Panc1 (cell line): Measurements from ENCODE around the gene MCM8. TPM values are rescaled to one million over a fixed set of nuclear protein-coding genes. Genes with fewer than 3 reads are reported as not detected.

ENCODE experiments used
- ATAC-seq: fragments of 200-7000 bp; cut with Tn5 transposase; 2 replicates; pipeline ENCODE4 v1.9.1; 2020; ENCODE audit warnings: mild to moderate bottlenecking, moderate library complexity
- BruUV-seq: library from RNA; stranded (reverse); fragments of 400-500 nt; replicated peaks from 2 replicates; lab custom pipeline; 2021; lab: Mats Ljungman, UMichigan
- CTCF ChIA-PET: fragments of 300-600 bp; sonication (Branson Sonifier 250); formaldehyde crosslinking; loops from one replicate; lab custom pipeline; 2022; ENCODE audit warnings: antibody characterized with exemption; lab: Charles Lee
- POLR2A ChIA-PET: fragments of 300-600 bp; sonication (Branson Sonifier 250); formaldehyde crosslinking; loops from one replicate; lab custom pipeline; 2022; ENCODE audit warnings: antibody characterized with exemption; lab: Charles Lee
- DNase-seq: peaks from one replicate; pipeline ENCODE4 v3.0.0-alpha.2; 2010; ENCODE audit warnings: low read depth, low spot score
- H3K27ac ChIP-seq: 2 replicates; pipeline ENCODE4 v1.5.1; 2011; ENCODE audit warnings: mild to moderate bottlenecking, low read length, inconsistent platforms
- H3K27me3 ChIP-seq: fragments of 200-500 bp; sonication (Bioruptor generic); 2 replicates; pipeline ENCODE4 v1.6.0; 2014; ENCODE audit warnings: low read length, inconsistent platforms; ENCODE audit not compliant: control insufficient read depth, insufficient read depth
- H3K36me3 ChIP-seq: fragments of 200-500 bp; sonication (Bioruptor generic); 2 replicates; pipeline ENCODE4 v1.5.1; 2014; ENCODE audit warnings: inconsistent platforms, mild to moderate bottlenecking, low read length, moderate library complexity; ENCODE audit not compliant: control insufficient read depth, insufficient read depth
- H3K4me1 ChIP-seq: 2 replicates; pipeline ENCODE4 v1.5.1; 2011; ENCODE audit warnings: inconsistent platforms, mild to moderate bottlenecking, low read length, moderate library complexity; ENCODE audit not compliant: control insufficient read depth, insufficient read depth
- H3K4me3 ChIP-seq, 2 experiments: 2 replicates each; pipeline ENCODE4 v1.5.1; 2011 to 2012; ENCODE audit warnings: low read depth in 2 of 2, low read length in 2 of 2, mild to moderate bottlenecking in 2 of 2, inconsistent platforms in 1 of 2, moderate library complexity in 1 of 2
- H3K9me3 ChIP-seq: fragments of 200-500 bp; sonication (Bioruptor generic); 2 replicates; pipeline ENCODE4 v1.5.1; 2014; ENCODE audit warnings: low read depth, mild to moderate bottlenecking, inconsistent platforms, low read length, moderate library complexity; ENCODE audit not compliant: control insufficient read depth, insufficient read depth
- CTCF ChIP-seq: fragments of 450-650 bp; IDR thresholded peaks from 2 replicates; pipeline ENCODE4 v1.5.1; 2017; ENCODE audit warnings: mild to moderate bottlenecking
- POLR2AphosphoS5 ChIP-seq: IDR thresholded peaks from 2 replicates; pipeline ENCODE4 v1.6.1; 2012; ENCODE audit warnings: mild to moderate bottlenecking, low read depth, low read length, moderate library complexity
- REST ChIP-seq, 2 experiments: IDR thresholded peaks; 2 replicates each; pipeline ENCODE4 v1.6.1; 2011 to 2012; ENCODE audit warnings: low read depth in 2 of 2, control low read depth in 1 of 2, low read length in 1 of 2, mild to moderate bottlenecking in 1 of 2, moderate library complexity in 1 of 2; ENCODE audit not compliant: insufficient read depth in 1 of 2
- SIN3A ChIP-seq: IDR thresholded peaks from 2 replicates; pipeline ENCODE4 v1.6.1; 2012; ENCODE audit warnings: low read depth, mild to moderate bottlenecking, low read length, moderate library complexity, borderline replicate concordance; ENCODE audit not compliant: insufficient read depth
- TCF7L2 ChIP-seq: IDR thresholded peaks from 2 replicates; pipeline ENCODE4 v1.6.1; 2011; ENCODE audit warnings: mild to moderate bottlenecking, low read depth, low read length, inconsistent platforms
- in situ Hi-C: cut with HindIII; loops from 2 replicates; pipeline ENCODE4 v1.10.0; 2016; ENCODE audit warnings: low sequenced_read_pairs, low pct_unique_long_range_greater_than_20kb
- intact Hi-C: fragments of 100-400 bp; cut with micrococcal nuclease; formaldehyde crosslinking; loops from one replicate; pipeline ENCODE4 v1.10.0; 2022; ENCODE audit not compliant: unreplicated experiment
- total RNA-seq: library from RNA; stranded (reverse); gene quantifications from one replicate; pipeline ENCODE4 v1.2.1, GENCODE V29; 2021; ENCODE audit not compliant: unreplicated experiment

The MCM8 gene
- total RNA-seq, 1 experiment from 2014 or later: 28.3 TPM

GRCh38 chr20:5908981-5909380 lies 41.5 kb upstream of the MCM8 start:
- no TSS peak for BruUV-seq
- H3K4me1 ChIP-seq: no peaks in the 10 kb centered on the region
- CTCF ChIA-PET: no interaction called here
- ATAC-seq (no peak), DNase-seq (no peak)
- in situ Hi-C loops: no loop called here
- H3K9me3 ChIP-seq: no peaks in the 10 kb centered on the region
- no peaks in the 10 kb centered on the region for H3K36me3 ChIP-seq
- intact Hi-C loops: no loop called here
- TF ChIP-seq SIN3A: no peak
- no peak for TF ChIP-seq CTCF
- TF ChIP-seq POLR2AphosphoS5: no peak
- TF ChIP-seq REST (IDR thresholded peaks at IDR 0.05; ENCODE audit: insufficient read depth in 1 of 2, low read depth in 2 of 2, low read length in 1 of 2): no peak
- TF ChIP-seq TCF7L2: no peak
- POLR2A ChIA-PET: no interaction called here
- peaks cover 29% of the 10 kb centered on the region; the same call in 1 of the 2 replicates for H3K27me3 ChIP-seq
- H3K27ac ChIP-seq: no peak overlapping the region
- no peak overlapping the region for H3K4me3 ChIP-seq

- H3K9me3 ChIP-seq: no peaks in the 10 kb centered on the region
- ATAC-seq: no peak
- ChIA-PET POLR2A (no interaction called here), CTCF (no interaction called here)
- in situ Hi-C loops (no loop called here), intact Hi-C loops (no loop called here)
- BruUV-seq: no TSS peak
- H3K4me1 ChIP-seq: no peaks in the 10 kb centered on the region
- peaks cover 29% of the 10 kb centered on the region; the same call in 1 of the 2 replicates for H3K27me3 ChIP-seq
- no peak for DNase-seq
- H3K27ac ChIP-seq: no peak overlapping the region
- no peak overlapping the region for H3K4me3 ChIP-seq
- no peaks in the 10 kb centered on the region for H3K36me3 ChIP-seq
- no peak for TF ChIP-seq TCF7L2
- TF ChIP-seq SIN3A: no peak
- TF ChIP-seq REST (IDR thresholded peaks at IDR 0.05; ENCODE audit: insufficient read depth in 1 of 2, low read depth in 2 of 2, low read length in 1 of 2): no peak
- TF ChIP-seq POLR2AphosphoS5: no peak
- no peak for TF ChIP-seq CTCF
Measured at GRCh38 chr20:5910186-5910585, 40.3 kb upstream of the MCM8 start.
